Right lobe of liver (tissue), 6 donors: ENCODE measurements around the gene SPOP. TPM values are rescaled to one million over a fixed set of nuclear protein-coding genes. Genes with fewer than 3 reads are reported as not detected.
"Not testable (repeated sequence)": the region's sequence is repeated elsewhere in the genome, so short reads cannot be mapped to it uniquely, and the experiment has no call there.

ENCODE experiments used
- ATAC-seq, 4 donors: fragments of 200-7000 bp; cut with Tn5 transposase; one replicate each; pipeline ENCODE4 v1.9.1; 2020; ENCODE audit warnings: mild to moderate bottlenecking in 4 of 4, moderate library complexity in 4 of 4
- DNase-seq, 3 donors: peaks; one replicate each; pipeline ENCODE4 v3.0.0-alpha.2; 2020
- H3K27ac ChIP-seq, 3 donors: fragments of 200-600 bp; one replicate each; pipeline ENCODE4 v1.8.0; 2022
- H3K27me3 ChIP-seq, 2 donors: fragments of 200-600 bp; one replicate each; pipeline ENCODE4 v1.8.0; 2022
- H3K36me3 ChIP-seq, 4 donors: fragments of 200-600 bp; sonication (generic) in 1 of 4; one replicate each; pipeline versions ENCODE4 v1.5.1 to v1.8.0; 2017 to 2022; ENCODE audit warnings: control low read depth in 1 of 4
- H3K4me1 ChIP-seq, 4 donors: fragments of 200-600 bp; sonication (generic) in 1 of 4; one replicate each; pipeline versions ENCODE4 v1.5.1 to v1.8.0; 2017 to 2022; ENCODE audit warnings: control low read depth in 1 of 4
- H3K4me3 ChIP-seq, 3 donors: fragments of 200-600 bp; one replicate each; pipeline ENCODE4 v1.8.0; 2022
- H3K9me3 ChIP-seq, 4 donors: fragments of 200-600 bp; sonication (generic) in 1 of 4; one replicate each; pipeline versions ENCODE4 v1.5.1 to v1.8.0; 2017 to 2022; ENCODE audit warnings: control low read depth in 1 of 4
- POLR2A ChIP-seq: fragments of 450-650 bp; IDR thresholded peaks from one replicate; pipeline ENCODE4 v1.6.1; 2017; ENCODE audit warnings: antibody characterized with exemption, mild to moderate bottlenecking
- WGBS: methylation state at CpG from one replicate; pipeline ENCODE4 v1.1.6; 2018; ENCODE audit warnings: low coverage, low lambda C conversion rate; ENCODE audit not compliant: insufficient coverage; ENCODE audit errors: missing lambda C conversion rate; 5-methylcytosine and 5-hydroxymethylcytosine counted together
- intact Hi-C, 2 donors: fragments of 100-400 bp; cut with DNase I; formaldehyde crosslinking; loops; one replicate each; pipeline versions ENCODE4 v1.11.2 to v1.14.1; 2022
- long read RNA-seq: library from polyadenylated mRNA; unstranded; transcript quantifications from one replicate; pipeline ENCODE4 v2.0.0, GENCODE V29; 2019
- total RNA-seq, 6 experiments: library from RNA; depleted of rRNA in 2 of 6; stranded (reverse); fragments of >200 nt in 2 of 6; fragmentation: NEBNext Ultra II Directional in 3 of 6; extraction: Animal tissue kit (Norgen Biotek cat#: 25700) in 3 of 6; gene quantifications; one replicate each; pipeline versions ENCODE4 v1.1.0 to v1.2.4, GENCODE V29; 2016 to 2023
- TF ChIP-seq, protein P1 (sequence below), 4 donors: fragments of 200-600 bp in 3 of 4; fragments of 450-650 bp in 1 of 4; IDR thresholded peaks; one replicate each; pipeline versions ENCODE4 v1.5.1 to v1.8.0; 2016 to 2022; ENCODE audit warnings: antibody characterized with exemption in 4 of 4, mild to moderate bottlenecking in 2 of 4
- donor health status: DM: no; HTN: yes; CAD: no.
- donor health status: DM: no; HTN: no; CAD: no.
- donor health status: DM: no; HTN: no; CAD: no.
- donor health status: DM: no; HTN: yes; CAD: no.
- donor health status: DM: no; HTN: yes; CAD: no.

SPOP gene
- total RNA-seq: 10 to 100 TPM; 26.9 to 41.0 (median 34.1) TPM
- long read RNA-seq, transcript SPOP-206 (10 exons, 1,865 nt): major isoform, 9 of 18 reads
- long read RNA-seq, partial matches to known transcripts: 1 of 18 reads
- long read RNA-seq, other reads (novel, unspliced or antisense): 6 of 18 reads

DNA sequence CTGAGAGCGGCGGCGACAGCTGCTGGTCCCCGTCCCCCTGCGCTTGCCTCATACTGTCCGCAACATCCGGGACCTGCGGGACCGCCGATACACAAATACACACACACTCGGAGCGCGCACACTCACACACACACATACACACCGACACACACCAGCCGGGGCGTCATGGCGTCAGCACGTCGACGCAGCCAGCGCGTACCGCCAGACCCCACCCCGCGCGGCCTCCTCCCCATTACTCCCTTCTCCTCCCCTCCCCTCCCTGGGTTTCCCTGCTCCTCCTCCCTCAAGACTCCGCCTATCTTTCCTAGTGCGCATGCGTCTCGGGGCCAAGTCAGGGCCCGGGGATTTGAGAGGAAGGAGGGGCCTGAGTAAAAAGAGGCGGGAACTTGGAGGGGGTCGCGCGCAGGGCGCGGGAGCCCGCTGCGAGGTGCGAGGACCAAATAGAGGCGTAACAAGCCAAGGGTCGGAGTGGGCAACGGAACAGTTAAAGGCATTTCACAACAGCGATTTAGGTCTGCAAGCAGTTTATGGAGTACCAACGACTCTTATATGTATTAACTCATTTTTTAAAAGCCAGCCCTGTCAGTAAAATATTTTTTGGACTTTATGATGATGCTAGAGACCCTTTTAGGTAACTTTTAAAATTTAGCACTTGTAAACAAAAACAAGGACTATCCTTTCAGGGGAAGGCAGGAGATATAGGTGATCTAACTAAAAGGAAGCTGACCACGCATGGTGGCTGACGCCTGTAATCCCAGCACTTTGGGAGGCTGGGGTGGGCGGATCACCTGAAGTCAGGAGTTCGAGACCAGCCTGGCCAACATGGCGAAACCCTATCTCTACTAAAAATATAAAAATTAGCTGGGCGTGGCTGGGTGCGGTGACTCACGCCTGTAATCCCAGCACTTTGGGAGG is at the start of gene SPOP:
SPOP (minus strand) TSS at position 165 of the 915 bp plus-strand sequence. CDS start 55,287 bp downstream, outside the sequence.
- DNase-seq: peak; percentile 99 to 100 (median 100)
- Histone ChIP-seq H3K36me3 (no peaks in the 10 kb centered on the region), H3K9me3 (no peaks in the 10 kb centered on the region), H3K4me3 (peak within 1 kb of the TSS; percentile 66 to 72 (median 68)), H3K27ac (peak within 1 kb of the TSS; percentile 91 to 95 (median 94)), H3K27me3 (no peaks in the 10 kb centered on the region), H3K4me1 (peaks cover 0 to 32% (median 9%) of the 10 kb centered on the region in 4 donors)
- 15% methylated on average over 50 of the region's 53 CpGs for WGBS
- peak; percentile 32 for TF ChIP-seq POLR2A
- TF ChIP-seq, protein P1, sequence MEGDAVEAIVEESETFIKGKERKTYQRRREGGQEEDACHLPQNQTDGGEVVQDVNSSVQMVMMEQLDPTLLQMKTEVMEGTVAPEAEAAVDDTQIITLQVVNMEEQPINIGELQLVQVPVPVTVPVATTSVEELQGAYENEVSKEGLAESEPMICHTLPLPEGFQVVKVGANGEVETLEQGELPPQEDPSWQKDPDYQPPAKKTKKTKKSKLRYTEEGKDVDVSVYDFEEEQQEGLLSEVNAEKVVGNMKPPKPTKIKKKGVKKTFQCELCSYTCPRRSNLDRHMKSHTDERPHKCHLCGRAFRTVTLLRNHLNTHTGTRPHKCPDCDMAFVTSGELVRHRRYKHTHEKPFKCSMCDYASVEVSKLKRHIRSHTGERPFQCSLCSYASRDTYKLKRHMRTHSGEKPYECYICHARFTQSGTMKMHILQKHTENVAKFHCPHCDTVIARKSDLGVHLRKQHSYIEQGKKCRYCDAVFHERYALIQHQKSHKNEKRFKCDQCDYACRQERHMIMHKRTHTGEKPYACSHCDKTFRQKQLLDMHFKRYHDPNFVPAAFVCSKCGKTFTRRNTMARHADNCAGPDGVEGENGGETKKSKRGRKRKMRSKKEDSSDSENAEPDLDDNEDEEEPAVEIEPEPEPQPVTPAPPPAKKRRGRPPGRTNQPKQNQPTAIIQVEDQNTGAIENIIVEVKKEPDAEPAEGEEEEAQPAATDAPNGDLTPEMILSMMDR (IDR thresholded peaks at IDR 0.05): no peak
- intact Hi-C loops: no loop called here
- ATAC-seq: peak; percentile 98 to 99 (median 98)

DNA sequence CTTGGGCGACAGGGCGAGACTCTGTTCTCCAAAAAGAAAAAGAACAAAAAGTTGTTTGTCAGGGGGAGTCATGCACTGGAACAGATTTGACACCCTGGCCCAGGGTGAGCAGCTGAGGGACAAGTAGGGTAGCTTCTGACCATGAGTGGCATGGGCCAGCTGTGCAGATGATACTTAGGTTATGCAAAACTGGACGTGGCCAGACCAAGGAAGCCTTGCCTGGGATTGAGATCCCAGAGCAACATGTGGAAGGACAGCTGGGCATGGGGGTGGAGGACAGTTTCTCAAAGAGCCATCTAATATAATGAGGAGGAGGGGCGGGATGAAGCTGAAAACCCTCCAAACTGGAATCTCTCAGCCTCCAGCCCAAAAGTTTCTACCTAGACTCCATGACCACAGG is 49.5 kb upstream of the SPOP start:
- no peak for DNase-seq
- TF ChIP-seq, protein P1 (IDR thresholded peaks at IDR 0.05): no peak
- TF ChIP-seq POLR2A: no peak
- WGBS: 100% methylated on average over 1 of the region's 4 CpGs
- ATAC-seq: no peak
- intact Hi-C loops: no loop called here
- Histone ChIP-seq H3K4me3 (no peak overlapping the region), H3K36me3 (no peaks in the 10 kb centered on the region), H3K9me3 (no peaks in the 10 kb centered on the region), H3K4me1 (peaks cover 0 to 14% (median 6%) of the 10 kb centered on the region in 4 donors), H3K27ac (no peak overlapping the region), H3K27me3 (no peaks in the 10 kb centered on the region)

DNA sequence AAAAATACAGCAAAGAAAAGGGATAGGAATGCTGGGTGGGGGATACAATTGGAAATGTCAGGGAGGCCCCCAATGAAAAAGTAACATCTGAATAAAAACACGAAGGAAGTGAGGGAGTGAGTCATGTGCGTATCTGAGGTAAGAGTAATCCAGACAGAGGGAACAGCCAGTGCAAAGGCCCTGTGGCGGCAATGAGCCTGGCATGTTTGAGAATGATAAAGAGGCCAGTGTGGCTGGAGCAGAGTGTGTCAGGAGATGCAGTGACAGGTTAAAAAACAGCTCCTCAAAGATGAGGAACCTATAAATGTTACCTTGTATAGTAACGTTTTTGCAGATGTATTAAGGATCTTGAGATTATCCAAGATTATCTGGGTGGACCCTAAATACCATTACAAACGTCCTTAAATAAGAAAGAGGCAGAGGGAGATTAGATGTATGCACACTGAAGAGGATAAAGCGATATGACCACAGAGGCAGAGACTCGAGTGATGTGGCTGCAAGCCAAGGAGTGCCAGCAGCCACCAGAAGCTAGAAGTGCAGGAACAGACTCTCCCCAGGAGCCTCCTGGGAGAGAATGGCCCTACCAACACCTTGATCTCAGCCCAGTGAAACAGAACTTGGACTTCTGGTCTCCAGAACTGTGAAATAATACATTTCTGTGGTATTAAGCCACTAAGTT is 47.7 kb upstream of the SPOP start:
- no peak for TF ChIP-seq POLR2A
- TF ChIP-seq, protein P1 (IDR thresholded peaks at IDR 0.05): no peak
- DNase-seq (no peak), ATAC-seq (no peak)
- Histone ChIP-seq H3K4me1 (peaks cover 0 to 12% (median 5%) of the 10 kb centered on the region in 4 donors), H3K27me3 (no peaks in the 10 kb centered on the region), H3K4me3 (no peak overlapping the region), H3K36me3 (peaks cover 0 to 7% (median 0%) of the 10 kb centered on the region in 4 donors), H3K9me3 (no peaks in the 10 kb centered on the region), H3K27ac (no peak overlapping the region)
- intact Hi-C loops: no loop called here
- WGBS: 85% methylated on average over 6 of the region's 7 CpGs

DNA sequence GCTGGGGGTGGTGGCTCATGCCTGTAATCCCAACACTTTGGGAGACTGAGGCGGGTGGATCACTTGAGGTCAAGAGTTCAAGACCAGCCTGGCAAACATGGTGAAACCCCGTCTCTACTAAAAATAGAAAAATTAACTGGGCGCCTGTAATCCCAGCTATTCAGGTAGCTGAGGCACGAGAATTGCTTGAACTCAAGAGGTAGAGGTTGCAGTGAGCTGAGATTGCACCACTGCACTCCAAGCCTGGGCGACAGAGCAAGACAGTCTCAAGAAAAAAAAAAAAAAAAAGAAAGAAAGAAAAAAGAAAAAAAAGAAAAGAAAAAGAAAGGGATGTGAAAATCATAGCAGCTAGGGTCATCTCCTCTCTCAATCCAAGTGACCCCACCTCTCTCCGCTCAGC is 46.7 kb upstream of the SPOP start:
- H3K27ac ChIP-seq, H3K27me3 ChIP-seq, ATAC-seq, H3K4me1 ChIP-seq, intact Hi-C loops, DNase-seq, H3K9me3 ChIP-seq, H3K4me3 ChIP-seq: not testable (repeated sequence)
- H3K36me3 ChIP-seq: peaks cover 0 to 15% (median 2%) of the 10 kb centered on the region in 4 donors
- WGBS: 90% methylated on average over 5 of the region's 6 CpGs
